ENCODE data around the gene ALDH16A1.
"Not testable (repeated sequence)": the region's sequence is repeated elsewhere in the genome, so short reads cannot be mapped to it uniquely, and the experiment has no call there.

The ALDH16A1 gene

DNA sequence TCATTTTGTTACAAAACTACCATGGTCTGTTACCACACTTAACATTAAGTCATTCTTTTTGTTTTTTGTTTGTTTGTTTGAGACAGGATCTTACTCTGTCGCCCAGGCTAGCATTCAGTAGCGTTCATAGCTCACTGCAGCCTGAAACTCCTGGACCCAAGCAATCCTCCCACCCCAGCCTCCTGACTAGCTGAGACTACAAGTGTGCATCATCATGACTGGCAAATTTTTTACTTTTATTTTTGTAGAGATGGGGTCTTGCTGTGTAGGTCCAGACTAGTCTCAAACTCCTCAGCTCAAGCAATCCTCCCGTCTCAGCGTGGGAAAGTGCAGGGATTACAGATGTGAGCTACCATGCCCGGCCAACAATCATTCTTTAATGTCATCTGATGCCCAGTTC is 3.3 kb downstream of the ALDH16A1 start:
- TF ChIP-seq ZNF274 (IDR thresholded peaks at IDR 0.05; ENCODE audit: low read depth, low read length): no peak
- H3K4me3 ChIP-seq (ENCODE audit: low read length): no peak overlapping the region

DNA sequence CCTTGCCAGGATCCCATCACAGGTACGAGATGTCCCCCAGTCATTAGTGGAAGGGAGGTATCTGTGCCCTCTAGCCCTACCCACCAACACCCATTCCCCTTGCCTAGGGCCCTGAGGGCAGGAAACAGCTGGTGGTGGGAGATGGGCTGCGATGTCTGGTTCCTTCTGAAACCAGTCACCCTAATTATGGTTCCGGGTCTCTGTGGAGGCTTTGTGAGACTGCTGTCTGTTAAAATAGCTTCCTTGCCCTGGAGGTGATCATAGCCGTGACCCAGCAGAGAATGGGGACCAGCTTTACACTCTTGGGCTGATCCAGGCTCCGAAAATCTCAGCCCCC is 5.5 kb downstream of the ALDH16A1 start:
- H3K4me3 ChIP-seq (ENCODE audit: low read length): no peak overlapping the region
- no peak for TF ChIP-seq ZNF274 (IDR thresholded peaks at IDR 0.05; ENCODE audit: low read depth, low read length)

GRCh38 chr19:49459388-49459787 is 6.4 kb downstream of the ALDH16A1 start:
- TF ChIP-seq ZNF274 (IDR thresholded peaks at IDR 0.05; ENCODE audit: low read depth, low read length): no peak
- no peak overlapping the region for H3K4me3 ChIP-seq (ENCODE audit: low read length)

GRCh38 chr19:49461130-49461529 is 8.1 kb downstream of the ALDH16A1 start:
- not testable (repeated sequence) for H3K4me3 ChIP-seq (ENCODE audit: low read length)

GRCh38 chr19:49461656-49462055 is 8.6 kb downstream of the ALDH16A1 start:
- no peak for TF ChIP-seq ZNF274 (IDR thresholded peaks at IDR 0.05; ENCODE audit: low read depth, low read length)
- no peak overlapping the region for H3K4me3 ChIP-seq (ENCODE audit: low read length)

- TF ChIP-seq ZNF274 (IDR thresholded peaks at IDR 0.05; ENCODE audit: low read depth, low read length): no peak
Measured at GRCh38 chr19:49462492-49462891, 9.5 kb downstream of the ALDH16A1 start.

GRCh38 chr19:49463960-49464740 is 11.1 kb downstream of the ALDH16A1 start:
- TF ChIP-seq ZNF274 (IDR thresholded peaks at IDR 0.05; ENCODE audit: low read depth, low read length): no peak
- no peak overlapping the region for H3K4me3 ChIP-seq (ENCODE audit: low read length)

More at GRCh38 chr19:49462492-49462891, 9.5 kb downstream of the ALDH16A1 start:
- no peak overlapping the region for H3K4me3 ChIP-seq (ENCODE audit: low read length)

DNA sequence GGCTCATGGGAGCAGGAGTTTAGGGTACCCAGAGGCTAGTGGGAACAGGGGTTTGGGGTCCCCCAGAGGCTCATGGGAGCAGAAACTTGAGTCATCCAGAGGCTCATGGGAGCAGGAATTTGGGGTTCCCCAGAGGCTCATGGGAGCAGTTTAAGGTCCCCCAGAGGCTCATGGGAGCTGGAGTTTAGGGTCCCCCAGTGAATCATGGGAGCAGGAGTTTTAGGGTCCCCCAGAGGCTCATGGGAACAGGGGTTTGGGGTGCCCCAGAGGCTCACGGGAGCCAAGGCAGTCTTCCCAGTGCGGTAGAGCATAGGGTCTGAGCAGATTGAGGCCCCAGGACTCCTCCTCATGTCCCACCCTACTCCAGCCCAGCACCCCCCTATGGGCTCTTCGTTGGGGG is 12.3 kb downstream of the ALDH16A1 start:
- no peak for TF ChIP-seq ZNF274 (IDR thresholded peaks at IDR 0.05; ENCODE audit: low read depth, low read length)
- H3K4me3 ChIP-seq (ENCODE audit: low read length): no peak overlapping the region

DNA sequence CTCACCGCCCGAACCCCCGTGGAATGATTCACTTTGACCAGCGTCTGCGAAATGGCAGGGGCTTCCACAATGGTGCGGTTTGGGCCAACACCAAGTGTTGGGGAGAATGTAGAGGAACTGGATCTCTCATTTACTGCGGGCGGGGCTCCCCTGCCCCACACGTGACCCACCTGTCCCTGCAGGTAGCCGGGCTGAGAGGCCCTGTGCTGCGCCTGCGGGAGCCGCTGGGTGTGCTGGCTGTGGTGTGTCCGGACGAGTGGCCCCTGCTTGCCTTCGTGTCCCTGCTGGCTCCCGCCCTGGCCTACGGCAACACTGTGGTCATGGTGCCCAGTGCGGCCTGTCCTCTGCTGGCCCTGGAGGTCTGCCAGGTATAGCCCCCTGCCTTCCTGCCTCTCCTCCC is 15.2 kb downstream of the ALDH16A1 start:
- TF ChIP-seq ZNF274 (IDR thresholded peaks at IDR 0.05; ENCODE audit: low read depth, low read length): no peak
- H3K4me3 ChIP-seq (ENCODE audit: low read length): no peak overlapping the region

GRCh38 chr19:49468746-49469447 is 15.9 kb downstream of the ALDH16A1 start:
- no peak overlapping the region for H3K4me3 ChIP-seq (ENCODE audit: low read length)

GRCh38 chr19:49469828-49470614 is 17.0 kb downstream of the ALDH16A1 start:
- TF ChIP-seq ZNF274 (IDR thresholded peaks at IDR 0.05; ENCODE audit: low read depth, low read length): no peak

More at GRCh38 chr19:49468746-49469447, 15.9 kb downstream of the ALDH16A1 start:
- no peak for TF ChIP-seq ZNF274 (IDR thresholded peaks at IDR 0.05; ENCODE audit: low read depth, low read length)

DNA sequence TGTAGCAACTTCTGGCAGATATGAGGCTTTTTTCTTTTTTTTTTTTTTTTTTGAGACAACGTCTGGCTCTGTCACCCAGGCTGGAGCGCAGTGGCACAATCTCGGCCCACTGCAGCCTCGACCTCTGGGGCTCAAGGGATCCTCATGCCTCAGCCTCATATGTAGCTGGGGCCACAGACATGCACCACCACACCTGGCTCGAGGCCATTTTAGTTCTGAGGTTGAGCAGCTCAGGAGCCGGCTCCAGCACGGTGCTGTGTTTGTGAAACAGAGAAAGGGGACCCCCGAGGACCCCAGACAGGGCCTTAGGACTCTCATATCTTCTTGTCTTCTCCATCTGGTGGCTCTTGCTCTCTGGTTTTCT is 17.6 kb downstream of the ALDH16A1 start:
- TF ChIP-seq ZNF274 (IDR thresholded peaks at IDR 0.05; ENCODE audit: low read depth, low read length): no peak
- H3K4me3 ChIP-seq (ENCODE audit: low read length): no peak overlapping the region

More at GRCh38 chr19:49469828-49470614, 17.0 kb downstream of the ALDH16A1 start:
- no peak overlapping the region for H3K4me3 ChIP-seq (ENCODE audit: low read length)

GRCh38 chr19:49472936-49473335 is 19.9 kb downstream of the ALDH16A1 start:
- no peak overlapping the region for H3K4me3 ChIP-seq (ENCODE audit: low read length)
- TF ChIP-seq ZNF274 (IDR thresholded peaks at IDR 0.05; ENCODE audit: low read depth, low read length): no peak

DNA sequence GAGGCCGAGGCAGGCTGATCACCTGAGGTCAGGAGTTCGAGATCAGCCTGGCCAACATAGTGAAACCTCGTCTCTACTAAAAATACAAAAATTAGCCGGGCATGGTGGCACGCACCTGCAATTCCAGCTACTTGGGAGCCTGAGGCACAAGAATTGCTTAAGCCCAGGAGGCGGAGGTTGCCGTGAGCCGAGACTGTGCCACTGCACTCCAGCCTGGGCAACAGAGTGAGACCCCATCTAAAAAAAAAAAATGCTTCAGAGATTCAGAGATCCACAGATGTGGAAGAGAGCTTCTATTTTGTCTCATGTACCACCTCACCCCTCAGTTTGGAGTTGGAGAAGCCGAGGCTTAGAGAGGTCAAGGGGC is 20.5 kb downstream of the ALDH16A1 start:
- H3K4me3 ChIP-seq (ENCODE audit: low read length): peak overlapping the region; percentile 51; the same call in 1 of the 2 replicates
